Measurements from ENCODE around the gene DNAJB4.

Gene DNAJB4

DNA sequence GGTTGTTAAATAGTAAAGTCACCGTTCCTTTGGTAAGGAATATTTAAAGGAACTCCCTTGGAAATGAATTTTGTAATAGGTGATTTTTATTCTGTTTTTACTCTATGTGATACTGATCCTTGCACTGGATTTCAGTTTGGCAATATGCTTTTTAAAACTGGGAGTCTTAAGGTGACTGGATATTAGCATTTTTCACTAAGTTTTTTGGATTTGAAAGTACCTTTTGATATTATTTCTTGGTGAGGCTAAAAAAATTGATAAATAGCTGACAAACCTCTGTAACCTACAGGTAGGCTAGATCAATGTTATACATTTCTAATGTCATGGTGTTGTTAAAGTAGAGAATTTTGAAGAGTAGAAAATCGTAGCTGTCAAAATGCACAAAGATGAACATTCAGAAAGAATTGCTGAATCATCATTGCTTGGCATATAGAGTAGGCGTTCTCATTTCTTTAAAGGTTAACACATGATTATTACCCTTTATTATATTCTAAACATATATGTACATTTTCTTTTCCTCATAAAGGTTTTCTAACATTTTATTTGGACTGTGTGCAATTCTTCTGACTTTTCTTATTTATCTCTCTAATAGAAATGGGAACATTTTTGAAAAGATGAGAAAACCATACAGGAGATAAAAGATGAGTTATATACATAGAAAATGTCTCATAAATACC lies 1.5 kb upstream of the DNAJB4 start:
- Histone ChIP-seq H3K9me3 (ENCODE audit: low read depth, low read length) (no peaks in the 10 kb centered on the region), H3K27ac (peak overlapping the region; percentile 98), H3K9ac (ENCODE audit: insufficient read length) (peak overlapping the region; percentile 90), H3K36me3 (ENCODE audit: insufficient read depth, low read length) (no peaks in the 10 kb centered on the region), H3K4me3 (peak overlapping the region; percentile 92)
- no peak for DNase-seq (ENCODE audit: low read depth, low spot score)
- no peak for TF ChIP-seq POLR2AphosphoS5 (IDR thresholded peaks at IDR 0.05; ENCODE audit: borderline replicate concordance, low read depth, low read length)
- no peak for TF ChIP-seq EZH2 (IDR thresholded peaks at IDR 0.05)
- no peak for TF ChIP-seq FOXP2 (optimal IDR thresholded peaks at IDR 0.05; ENCODE audit: control extremely low read depth, extremely low read length, insufficient read depth)

DNA sequence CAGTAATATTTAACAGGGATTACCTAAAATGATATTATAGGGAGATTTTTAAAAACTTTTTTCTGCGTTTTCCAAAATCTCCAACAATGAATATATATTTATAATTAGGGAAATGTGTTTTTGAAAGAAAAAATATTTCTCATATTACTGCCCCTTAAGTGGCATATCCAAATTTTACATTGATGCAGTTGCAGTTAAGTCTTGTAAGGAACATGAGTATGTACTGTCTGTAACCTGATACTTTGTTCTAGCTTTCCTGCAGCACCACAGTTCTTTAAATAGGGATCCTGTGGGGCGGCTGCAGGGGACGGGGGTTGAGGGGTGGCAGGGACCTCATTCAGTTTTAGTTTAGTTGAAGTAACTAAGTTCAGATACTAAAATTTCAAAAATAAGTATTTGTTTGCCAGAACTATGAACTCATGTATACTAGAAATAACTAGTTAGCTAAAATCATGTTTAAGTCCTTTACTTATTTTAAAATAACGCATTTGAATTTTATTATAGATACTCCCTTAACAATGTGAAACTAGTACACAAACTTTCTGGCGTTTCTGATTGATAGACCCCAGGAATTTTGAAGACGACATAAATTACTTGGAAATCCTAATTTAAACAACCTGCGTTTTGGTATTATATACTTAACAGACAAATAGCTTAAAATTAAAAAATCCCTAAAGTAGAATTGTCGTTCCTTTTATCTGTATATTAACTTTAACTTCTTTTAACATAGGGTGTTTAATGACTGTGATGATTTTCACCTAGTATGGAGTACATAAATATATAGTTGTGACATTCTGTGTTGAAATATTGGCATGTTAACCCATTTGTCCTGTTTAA lies 639 bp upstream of the DNAJB4 start:
- H3K9ac ChIP-seq (ENCODE audit: insufficient read length), result peak overlapping the region; percentile 90
- H3K27ac ChIP-seq, result peak overlapping the region; percentile 98
- TF ChIP-seq POLR2AphosphoS5 (IDR thresholded peaks at IDR 0.05; ENCODE audit: borderline replicate concordance, low read depth, low read length) (peak; percentile 72), EZH2 (IDR thresholded peaks at IDR 0.05) (no peak)
- no peaks in the 10 kb centered on the region for H3K9me3 ChIP-seq (ENCODE audit: low read depth, low read length)
- H3K36me3 ChIP-seq (ENCODE audit: insufficient read depth, low read length), result peaks cover 2% of the 10 kb centered on the region; the same call in 1 of the 2 replicates
- peak overlapping the region; percentile 92 for H3K4me3 ChIP-seq
- DNase-seq (ENCODE audit: low read depth, low spot score), result peak; percentile 80

DNA sequence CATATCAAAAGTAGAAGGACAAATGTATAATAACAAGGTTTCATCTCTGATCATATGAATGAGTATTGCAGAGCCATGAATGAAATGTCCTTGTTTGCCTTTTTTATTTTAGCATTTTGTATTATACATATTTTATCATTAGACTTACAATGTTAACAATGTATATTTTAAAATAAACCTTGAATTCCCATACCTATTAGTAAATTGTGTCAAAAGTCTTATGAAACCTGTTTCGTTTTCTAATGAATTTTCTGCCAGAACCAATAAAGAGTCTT lies 646 bp downstream of the DNAJB4 start:
- no peak for TF ChIP-seq POLR2AphosphoS5 (IDR thresholded peaks at IDR 0.05; ENCODE audit: borderline replicate concordance, low read depth, low read length)
- no peak for TF ChIP-seq EZH2 (IDR thresholded peaks at IDR 0.05)
- no peak for TF ChIP-seq FOXP2 (optimal IDR thresholded peaks at IDR 0.05; ENCODE audit: control extremely low read depth, extremely low read length, insufficient read depth)
- peak overlapping the region; percentile 98 for H3K27ac ChIP-seq
- H3K36me3 ChIP-seq (ENCODE audit: insufficient read depth, low read length), result peaks cover 5% of the 10 kb centered on the region; the same call in 1 of the 2 replicates
- peak overlapping the region; percentile 92 for H3K4me3 ChIP-seq
- peak overlapping the region; percentile 90 for H3K9ac ChIP-seq (ENCODE audit: insufficient read length)
- no peaks in the 10 kb centered on the region for H3K9me3 ChIP-seq (ENCODE audit: low read depth, low read length)
- DNase-seq (ENCODE audit: low read depth, low spot score), result no peak

DNA sequence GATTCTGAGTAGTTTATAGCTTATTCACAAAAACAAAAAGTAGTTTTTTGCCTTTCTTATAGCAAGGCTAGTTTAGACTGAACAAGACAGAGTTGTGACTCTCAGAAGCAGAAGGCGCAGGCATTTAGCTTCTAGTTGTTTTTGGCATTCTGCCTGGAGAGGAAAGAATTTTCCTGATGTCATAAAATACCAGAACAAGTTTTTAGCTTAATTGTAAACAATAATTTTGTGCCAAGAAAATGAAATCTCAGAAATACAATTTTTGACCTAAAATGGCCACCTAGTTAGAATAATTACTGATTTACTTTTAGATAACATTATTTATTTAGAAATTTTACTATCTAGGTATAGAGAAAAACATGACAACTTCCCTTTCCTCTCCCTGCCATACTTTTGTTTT lies 1.0 kb downstream of the DNAJB4 start:
- H3K36me3 ChIP-seq (ENCODE audit: insufficient read depth, low read length), result peaks cover 8% of the 10 kb centered on the region; the same call in 1 of the 2 replicates
- no peaks in the 10 kb centered on the region for H3K9me3 ChIP-seq (ENCODE audit: low read depth, low read length)
- TF ChIP-seq EZH2 (IDR thresholded peaks at IDR 0.05) (no peak), POLR2AphosphoS5 (IDR thresholded peaks at IDR 0.05; ENCODE audit: borderline replicate concordance, low read depth, low read length) (no peak), FOXP2 (optimal IDR thresholded peaks at IDR 0.05; ENCODE audit: control extremely low read depth, extremely low read length, insufficient read depth) (no peak)
- H3K27ac ChIP-seq, result peak overlapping the region; percentile 98
- H3K4me3 ChIP-seq, result peak overlapping the region; percentile 92
- H3K9ac ChIP-seq (ENCODE audit: insufficient read length), result peak overlapping the region; percentile 90
- DNase-seq (ENCODE audit: low read depth, low spot score), result peak; percentile 58

DNA sequence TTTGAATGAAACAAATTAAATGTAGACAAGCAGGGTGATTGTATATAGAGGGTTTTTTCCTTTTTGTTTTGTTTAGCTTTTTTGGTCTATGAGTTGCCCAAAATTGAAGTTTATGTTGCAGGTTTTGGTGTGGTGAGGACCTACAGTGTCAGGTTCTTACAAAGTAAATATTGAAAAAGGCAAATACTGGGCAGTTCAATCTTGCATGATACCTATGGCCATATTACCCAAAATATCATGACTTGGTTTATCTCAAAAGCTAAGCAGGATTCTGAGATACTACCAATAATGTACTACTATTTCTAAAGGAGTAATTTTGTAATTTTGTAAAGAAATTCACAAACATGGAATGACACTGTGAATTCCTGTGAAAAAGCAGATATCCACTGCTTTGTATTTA lies 1.8 kb downstream of the DNAJB4 start:
- DNase-seq (ENCODE audit: low read depth, low spot score), result no peak
- TF ChIP-seq EZH2 (IDR thresholded peaks at IDR 0.05) (no peak), POLR2AphosphoS5 (IDR thresholded peaks at IDR 0.05; ENCODE audit: borderline replicate concordance, low read depth, low read length) (no peak), FOXP2 (optimal IDR thresholded peaks at IDR 0.05; ENCODE audit: control extremely low read depth, extremely low read length, insufficient read depth) (no peak)
- Histone ChIP-seq H3K4me3 (peak overlapping the region; percentile 92), H3K27ac (peak overlapping the region; percentile 98), H3K9ac (ENCODE audit: insufficient read length) (peak overlapping the region; percentile 90), H3K9me3 (ENCODE audit: low read depth, low read length) (no peaks in the 10 kb centered on the region), H3K36me3 (ENCODE audit: insufficient read depth, low read length) (peaks cover 12% of the 10 kb centered on the region; the same call in 1 of the 2 replicates)

DNA sequence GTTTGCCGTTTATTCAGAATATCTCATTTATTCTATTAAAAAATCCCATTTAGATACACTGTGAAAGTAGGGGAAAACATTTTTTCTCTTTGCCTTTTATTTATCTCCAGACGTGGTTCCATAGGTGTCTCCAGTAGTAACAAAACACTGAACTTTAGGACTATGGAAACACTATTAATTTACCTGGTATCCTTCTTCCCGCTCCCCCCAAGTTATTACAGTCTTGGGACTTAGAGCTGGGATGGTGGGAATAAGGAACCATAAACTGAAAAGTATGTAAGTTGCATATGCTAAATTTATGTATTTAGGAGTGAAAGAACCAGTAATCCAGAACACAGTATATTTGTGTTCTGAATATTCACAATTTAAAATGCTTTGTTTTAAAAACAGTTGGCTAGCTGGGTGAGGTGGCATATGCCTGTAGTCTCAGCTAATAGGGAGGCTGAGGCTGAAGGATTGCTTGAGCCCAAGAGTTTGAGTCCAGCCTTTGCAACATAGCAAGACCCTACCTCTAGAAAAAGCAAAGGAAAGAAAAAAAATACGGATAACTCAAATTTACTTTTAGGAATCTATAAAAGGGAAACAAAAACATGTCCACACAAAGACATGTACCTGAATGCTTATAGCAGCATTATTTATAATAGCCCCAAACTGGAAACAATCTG lies 3.1 kb downstream of the DNAJB4 start:
- Histone ChIP-seq H3K36me3 (ENCODE audit: insufficient read depth, low read length) (peaks cover 15% of the 10 kb centered on the region), H3K4me3 (peak overlapping the region; percentile 92), H3K9me3 (ENCODE audit: low read depth, low read length) (no peaks in the 10 kb centered on the region), H3K27ac (peak overlapping the region; percentile 57; the same call in 1 of the 2 replicates), H3K9ac (ENCODE audit: insufficient read length) (peak overlapping the region; percentile 41)
- TF ChIP-seq FOXP2 (optimal IDR thresholded peaks at IDR 0.05; ENCODE audit: control extremely low read depth, extremely low read length, insufficient read depth) (no peak), EZH2 (IDR thresholded peaks at IDR 0.05) (no peak), POLR2AphosphoS5 (IDR thresholded peaks at IDR 0.05; ENCODE audit: borderline replicate concordance, low read depth, low read length) (no peak)
- DNase-seq (ENCODE audit: low read depth, low spot score), result no peak

DNA sequence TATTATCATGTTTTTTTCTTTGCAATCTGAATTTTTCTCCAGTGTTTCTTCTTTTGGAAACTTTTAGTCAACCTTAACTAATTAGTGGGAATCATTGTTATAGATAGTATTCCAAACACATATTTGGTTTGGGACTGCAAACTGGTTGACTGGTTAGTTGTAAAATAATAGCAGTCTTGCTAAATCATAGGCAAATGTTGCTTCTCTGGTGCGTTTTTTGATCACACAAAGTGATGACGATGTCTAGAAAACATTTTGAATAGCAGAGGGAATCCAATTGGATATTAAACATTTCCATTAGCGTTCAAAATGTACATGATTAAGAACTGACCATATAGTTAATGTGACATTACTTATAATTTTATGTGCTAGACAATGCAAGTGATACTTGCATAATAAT lies 4.5 kb downstream of the DNAJB4 start:
- Histone ChIP-seq H3K4me3 (peak overlapping the region; percentile 54), H3K27ac (peak overlapping the region; percentile 3), H3K9me3 (ENCODE audit: low read depth, low read length) (no peaks in the 10 kb centered on the region)

DNA sequence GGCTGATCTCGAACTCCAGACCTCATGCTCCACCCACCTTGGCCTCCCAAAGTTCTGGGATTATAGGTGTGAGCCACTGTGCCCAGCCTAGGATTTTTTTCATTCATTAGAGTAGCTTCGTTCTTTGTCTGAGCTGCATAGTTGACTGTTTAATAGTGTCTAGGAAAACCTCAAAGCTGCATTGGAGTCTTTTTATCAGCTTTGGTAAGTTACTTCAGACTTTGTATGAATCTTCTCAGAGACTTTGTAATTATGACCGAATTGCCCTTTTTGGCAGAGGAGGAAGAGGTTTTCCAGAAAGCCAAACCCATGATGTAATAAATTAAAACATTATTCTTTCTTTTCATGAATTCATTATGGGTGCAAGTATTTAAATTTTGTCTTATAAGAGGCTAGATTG lies 5.1 kb downstream of the DNAJB4 start:
- Histone ChIP-seq H3K9ac (ENCODE audit: insufficient read length) (no peak overlapping the region), H3K9me3 (ENCODE audit: low read depth, low read length) (no peaks in the 10 kb centered on the region), H3K36me3 (ENCODE audit: insufficient read depth, low read length) (peaks cover 33% of the 10 kb centered on the region), H3K27ac (peak overlapping the region; percentile 3; the same call in 1 of the 2 replicates), H3K4me3 (no peak overlapping the region)
- no peak for DNase-seq (ENCODE audit: low read depth, low spot score)
- TF ChIP-seq EZH2 (IDR thresholded peaks at IDR 0.05), result no peak
- no peak for TF ChIP-seq POLR2AphosphoS5 (IDR thresholded peaks at IDR 0.05; ENCODE audit: borderline replicate concordance, low read depth, low read length)
- TF ChIP-seq FOXP2 (optimal IDR thresholded peaks at IDR 0.05; ENCODE audit: control extremely low read depth, extremely low read length, insufficient read depth), result no peak

More for the DNA sequence above, 4.5 kb downstream of the DNAJB4 start:
- TF ChIP-seq POLR2AphosphoS5 (IDR thresholded peaks at IDR 0.05; ENCODE audit: borderline replicate concordance, low read depth, low read length) (no peak), FOXP2 (optimal IDR thresholded peaks at IDR 0.05; ENCODE audit: control extremely low read depth, extremely low read length, insufficient read depth) (no peak), EZH2 (IDR thresholded peaks at IDR 0.05) (no peak)
- no peak for DNase-seq (ENCODE audit: low read depth, low spot score)
- Histone ChIP-seq H3K36me3 (ENCODE audit: insufficient read depth, low read length) (peaks cover 27% of the 10 kb centered on the region), H3K9ac (ENCODE audit: insufficient read length) (peak overlapping the region; percentile 48)
